ENCODE data around the gene PHKG2.
A peak's percentile ranks its signal among the peaks of the same experiment; 100 is the strongest.

PHKG2 gene

DNA sequence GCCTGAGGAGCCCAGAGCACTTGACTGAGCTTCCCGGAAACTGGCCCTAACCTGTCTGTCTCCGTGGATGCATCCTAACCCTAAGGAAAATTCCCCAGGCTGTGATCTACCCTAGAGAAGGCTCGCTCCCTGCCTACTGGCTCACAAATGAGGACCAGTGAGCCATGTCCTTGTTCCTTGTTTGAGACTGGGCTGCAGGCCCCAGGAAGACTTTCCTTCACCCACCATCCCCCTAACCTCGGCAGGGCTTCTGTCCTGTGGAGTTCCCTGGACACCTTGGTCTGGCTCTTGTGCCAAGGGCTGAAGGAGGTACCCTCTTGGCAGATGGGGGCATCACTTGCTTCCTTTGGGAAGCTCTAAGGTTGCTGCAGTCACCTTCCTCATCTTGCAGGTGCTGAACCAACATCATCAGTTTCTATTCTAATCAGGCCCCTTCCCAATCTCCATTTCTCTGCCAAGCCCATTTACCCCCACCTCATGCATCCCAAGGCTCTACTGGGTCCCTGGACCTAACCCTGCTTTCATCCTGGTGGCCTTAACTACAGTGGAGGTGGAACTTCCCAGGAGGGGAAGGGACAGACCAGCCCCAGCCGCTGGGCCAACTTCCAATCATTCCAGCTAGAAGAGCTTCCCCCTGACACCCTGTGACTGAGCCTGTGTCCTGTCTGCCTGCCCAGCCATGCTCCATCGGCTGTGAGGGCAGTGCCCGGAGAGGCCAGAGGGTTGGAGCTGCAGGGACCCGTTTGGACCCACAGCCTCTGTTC, 26.3 kb downstream of the PHKG2 start:
- DNase-seq (ENCODE audit: low read depth in 2 of 2): no peak

DNA sequence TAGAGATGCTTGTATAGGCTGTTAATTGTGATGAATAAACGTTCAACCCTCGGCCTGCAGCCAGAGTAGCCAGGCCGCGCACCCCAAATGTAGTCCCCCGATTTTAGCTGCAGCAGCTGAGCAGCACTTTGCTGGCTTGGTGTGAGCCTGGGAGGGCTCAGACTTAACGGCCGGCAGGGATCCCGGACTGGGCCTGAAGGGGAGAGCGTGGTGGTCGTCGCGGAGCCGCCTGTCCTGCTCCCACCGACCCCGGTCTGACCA, 26.8 kb downstream of the PHKG2 start:
- DNase-seq (ENCODE audit: low read depth in 2 of 2): no peak

DNA sequence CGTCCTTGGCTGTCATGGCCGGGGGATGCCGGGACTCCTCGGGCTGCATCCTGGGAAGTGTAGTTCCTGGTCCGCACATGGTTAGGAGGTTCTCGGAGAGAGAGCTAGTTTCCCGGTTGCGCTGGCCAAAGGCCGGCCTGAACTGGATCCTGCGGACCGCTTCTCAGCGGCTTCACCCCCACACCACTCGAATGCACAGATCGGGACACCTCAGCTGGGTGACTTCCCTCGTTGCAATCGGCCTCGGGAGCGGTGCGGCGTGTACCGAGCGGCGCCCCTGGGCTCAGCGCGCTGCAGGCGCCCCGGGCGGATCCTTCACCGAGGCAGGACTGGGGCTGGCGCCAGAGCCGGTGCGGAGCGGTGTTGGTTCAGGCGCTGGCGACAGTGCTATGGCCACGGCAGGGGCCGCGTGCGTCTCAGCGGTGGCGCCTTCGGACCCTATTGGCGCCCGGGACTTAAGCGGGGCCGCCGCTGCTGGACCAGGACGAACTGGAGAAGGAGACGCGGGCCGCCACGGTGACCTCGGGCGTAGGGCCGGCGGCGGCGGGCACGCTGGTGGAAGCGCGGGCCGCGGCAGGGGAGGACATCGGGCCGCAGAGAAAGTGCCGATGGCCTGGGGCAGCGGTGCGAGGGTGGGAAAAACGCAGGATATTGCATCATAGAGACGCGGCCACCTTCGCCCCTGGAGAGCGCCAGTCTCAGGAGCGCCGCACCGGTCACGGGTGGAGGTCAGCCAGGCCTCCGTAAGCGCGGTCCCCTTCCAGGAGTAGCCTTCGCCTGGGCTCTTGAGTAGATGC, 27.4 kb downstream of the PHKG2 start:
- peak; percentile 40 to 57 for DNase-seq (ENCODE audit: low read depth in 2 of 2)

DNA sequence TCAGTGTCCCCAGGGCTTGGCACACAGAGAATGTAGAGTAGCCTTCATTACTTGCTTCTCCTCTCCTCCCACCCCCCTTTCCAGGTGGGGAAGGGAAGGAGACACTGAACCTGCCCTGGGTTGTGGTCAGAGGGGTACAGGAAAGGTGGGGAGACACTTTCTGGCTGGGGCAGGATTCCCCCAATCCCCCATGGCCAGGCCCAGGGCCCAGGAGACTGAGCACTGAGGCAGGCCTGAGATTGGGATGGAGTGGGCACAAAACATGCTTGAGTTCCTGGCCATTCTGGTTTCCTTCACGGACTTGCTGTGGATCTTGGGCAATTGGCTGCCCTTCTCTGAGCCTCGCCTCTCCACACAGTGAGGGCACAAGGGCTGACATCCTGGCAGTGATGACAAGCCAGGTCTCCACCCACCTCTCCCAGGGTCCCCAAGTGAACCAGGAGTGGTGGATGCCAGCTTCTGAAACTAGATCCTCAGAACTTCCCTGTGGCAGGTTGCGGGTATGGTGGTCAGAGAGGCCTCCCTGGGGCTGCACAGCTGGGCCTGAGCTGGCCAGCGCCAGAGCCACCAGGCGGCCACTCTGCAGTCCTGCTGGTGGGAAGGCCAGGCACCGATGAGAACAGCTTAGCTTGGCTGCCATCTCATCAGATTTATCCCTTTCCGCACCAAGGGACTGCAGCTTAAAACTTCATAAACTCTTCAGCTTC, 29.5 kb downstream of the PHKG2 start:
- no peak for DNase-seq (ENCODE audit: low read depth in 2 of 2)

DNA sequence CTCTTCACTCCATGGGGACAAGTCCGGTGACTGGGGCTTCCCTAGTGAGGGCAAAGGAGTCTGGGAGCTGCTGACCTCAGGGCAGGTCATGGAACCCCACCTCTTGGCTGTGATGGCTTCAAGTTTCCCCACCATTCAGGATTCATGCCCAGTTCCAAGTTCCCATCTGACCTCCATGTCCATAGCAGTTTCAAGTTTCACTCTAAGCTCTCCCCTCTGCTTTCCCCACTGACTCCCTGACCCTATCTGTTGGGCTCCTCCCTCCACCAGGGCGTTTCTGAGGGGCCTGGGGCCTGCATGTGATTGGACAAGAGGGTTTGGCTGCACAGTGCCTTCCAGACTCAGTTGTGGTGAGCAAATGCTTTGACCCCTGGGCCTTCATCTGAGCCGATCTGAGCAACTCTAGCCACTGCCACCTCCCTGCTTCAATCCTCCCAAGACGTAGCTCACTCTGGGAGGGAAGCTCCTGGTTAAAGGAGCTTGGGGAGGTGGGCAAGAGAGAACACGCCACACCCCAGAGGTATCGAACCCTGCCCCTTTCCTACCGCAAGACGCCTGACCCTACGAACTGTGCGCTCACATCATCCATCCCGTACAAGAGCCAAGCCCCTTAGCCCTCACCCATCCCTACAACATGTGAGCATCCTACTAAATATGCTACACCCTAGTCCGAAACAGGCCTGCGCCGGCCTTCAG, 30.5 kb downstream of the PHKG2 start:
- DNase-seq (ENCODE audit: low read depth in 2 of 2): no peak

DNA sequence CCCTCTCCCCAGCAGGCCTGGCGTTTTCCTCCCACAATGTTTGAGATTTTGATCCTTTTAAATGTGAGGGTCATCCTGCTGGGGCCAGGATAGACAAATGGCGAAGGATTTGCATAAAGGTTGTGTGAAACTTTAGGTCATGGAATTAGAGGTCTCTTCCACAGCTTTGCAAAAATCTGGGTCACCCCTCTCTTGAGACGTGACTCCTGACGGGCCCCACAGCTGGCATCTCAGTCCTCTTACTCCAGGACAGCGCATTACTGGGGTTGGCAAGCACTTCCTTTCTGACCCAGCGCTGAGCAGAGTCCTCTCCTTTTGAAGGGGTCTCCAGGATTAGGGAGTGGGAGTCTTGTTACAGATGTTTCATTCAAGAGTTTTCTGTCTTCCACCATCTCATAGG, 31.4 kb downstream of the PHKG2 start:
- DNase-seq (ENCODE audit: low read depth in 2 of 2): no peak

DNA sequence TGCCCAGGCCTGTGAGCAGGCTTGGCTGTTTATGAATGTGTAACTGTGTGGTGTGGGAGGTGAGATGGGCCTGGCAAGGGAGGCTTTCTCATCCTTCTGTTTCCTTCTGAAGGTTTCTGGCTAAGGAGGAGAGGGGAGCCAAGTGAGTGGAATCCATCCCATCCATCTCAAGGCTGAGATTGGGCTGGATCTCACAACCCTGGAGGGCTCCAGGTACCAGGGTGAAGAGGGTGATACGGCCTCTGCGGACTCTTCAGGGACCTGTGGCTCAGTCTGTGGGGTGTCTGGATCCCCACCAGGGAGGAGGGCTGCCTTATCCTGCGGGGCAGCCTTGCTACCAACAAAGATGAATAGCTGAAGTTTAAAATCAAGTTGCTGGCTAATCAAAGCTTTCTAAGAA, 31.8 kb downstream of the PHKG2 start:
- DNase-seq (ENCODE audit: low read depth in 2 of 2): no peak

DNA sequence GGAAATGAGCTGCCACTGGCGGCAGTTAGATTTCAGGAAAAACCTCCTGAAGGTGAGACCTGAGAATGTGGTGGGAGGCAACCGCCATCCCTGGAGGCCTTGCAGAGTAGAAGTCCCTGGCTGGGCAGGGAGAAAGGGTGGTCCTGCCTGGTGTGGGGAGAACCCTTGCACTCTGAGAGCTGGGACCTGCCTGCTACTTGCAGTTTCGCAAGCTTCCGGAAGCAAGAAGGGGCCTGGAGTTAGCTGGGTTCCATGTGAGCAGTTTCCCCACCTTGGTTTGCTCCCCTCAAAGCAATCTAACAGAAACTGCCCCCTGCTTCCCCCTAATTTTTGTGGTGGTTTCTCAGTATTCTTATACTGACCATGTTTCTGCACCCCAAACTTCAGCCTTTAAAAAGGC, 32.3 kb downstream of the PHKG2 start:
- no peak for DNase-seq (ENCODE audit: low read depth in 2 of 2)

DNA sequence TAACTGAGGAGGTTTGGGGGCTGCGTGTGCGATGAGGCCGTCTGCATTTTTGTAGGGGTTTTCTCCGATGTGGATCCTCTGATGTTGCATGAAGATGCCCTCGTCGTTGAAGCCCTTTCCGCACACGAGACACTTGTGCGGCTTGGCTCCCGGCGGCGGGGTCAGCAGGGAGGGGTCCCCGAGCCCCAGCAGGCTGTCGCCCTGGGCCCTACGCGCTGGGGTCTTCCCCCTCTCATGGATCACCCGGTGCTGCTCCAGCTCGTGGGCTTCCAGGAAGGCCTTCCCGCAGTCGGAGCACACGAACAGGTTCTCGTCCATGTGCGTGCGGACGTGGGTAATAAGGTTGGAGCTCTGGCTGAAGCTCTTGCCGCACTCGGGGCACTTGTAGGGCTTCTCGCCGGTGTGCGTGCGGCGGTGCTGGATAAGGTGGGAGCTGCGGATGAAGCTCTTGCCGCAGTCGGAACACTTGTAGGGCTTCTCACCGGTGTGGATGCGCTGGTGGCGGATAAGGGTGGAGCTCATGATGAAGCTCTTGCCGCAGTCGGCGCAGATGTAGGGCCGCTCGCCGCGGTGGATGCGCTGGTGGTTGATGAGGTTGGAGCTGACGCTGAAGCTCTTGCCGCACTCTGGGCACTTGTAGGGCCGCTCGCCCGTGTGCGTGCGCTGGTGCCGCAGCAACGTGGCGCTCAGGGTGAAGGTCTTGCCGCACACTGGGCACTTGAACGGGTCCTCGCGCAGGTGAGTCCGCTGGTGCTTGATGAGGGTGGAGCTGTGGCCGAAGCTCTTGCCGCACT, 34.5 kb downstream of the PHKG2 start:
- DNase-seq (ENCODE audit: low read depth in 2 of 2): no peak

DNA sequence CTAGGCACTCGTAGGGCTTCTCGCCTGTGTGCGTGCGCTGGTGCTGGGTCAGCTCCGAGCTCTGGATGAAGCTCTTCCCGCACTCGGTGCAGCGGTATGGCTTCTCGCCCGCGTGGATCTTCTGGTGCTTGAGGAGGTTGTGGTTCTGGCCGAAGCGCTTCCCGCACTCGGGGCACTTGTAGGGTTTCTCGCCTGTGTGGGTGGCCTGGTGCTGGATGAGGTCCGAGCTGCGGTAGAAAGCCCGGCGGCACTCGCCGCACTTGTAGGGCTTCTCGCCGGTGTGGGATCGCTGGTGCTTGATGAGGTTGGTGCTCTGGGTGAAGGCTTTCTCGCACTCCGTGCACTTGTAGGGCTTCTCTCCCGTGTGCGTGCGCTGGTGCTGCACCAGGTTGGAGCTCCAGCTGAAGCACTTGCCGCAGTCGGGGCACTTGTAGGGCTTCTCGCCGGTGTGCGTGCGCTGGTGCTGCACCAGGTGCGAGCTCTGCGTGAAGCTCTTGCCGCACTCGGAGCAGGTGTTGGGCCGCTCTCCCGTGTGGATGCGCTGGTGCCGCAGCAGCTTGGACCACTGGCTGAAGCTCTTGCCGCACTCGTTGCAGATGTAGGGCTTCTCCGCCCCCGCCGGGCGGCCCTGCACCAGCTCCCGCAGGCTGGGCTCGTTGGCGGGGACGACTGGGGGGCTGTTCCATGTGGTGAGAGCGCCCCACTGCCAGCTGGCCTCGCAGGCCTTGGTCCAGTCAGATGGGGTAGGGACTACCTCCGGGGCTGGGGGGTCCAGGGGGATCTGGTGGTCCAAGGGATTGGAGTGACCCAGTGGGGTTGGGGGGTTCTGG, 35.3 kb downstream of the PHKG2 start:
- DNase-seq (ENCODE audit: low read depth in 2 of 2): no peak

DNA sequence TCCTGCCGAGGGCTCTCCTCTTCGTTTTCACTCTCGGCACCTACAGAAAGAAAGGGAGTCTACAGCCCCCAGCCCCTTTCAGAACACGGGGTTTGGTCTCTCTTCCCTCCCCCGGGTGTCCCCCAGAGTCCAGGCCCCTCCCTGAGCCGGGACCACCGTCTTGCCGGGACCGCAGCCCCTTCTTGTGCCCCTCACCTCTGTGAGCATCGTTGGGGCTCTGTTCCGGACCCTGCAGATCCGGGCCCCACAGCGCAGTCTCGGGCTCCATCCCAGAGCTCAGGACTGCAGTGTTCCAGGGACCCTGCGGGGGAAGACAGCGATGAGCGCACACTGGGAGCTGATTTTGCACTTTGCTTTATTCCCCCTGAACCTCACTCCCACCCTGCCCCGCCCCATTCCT, 36.0 kb downstream of the PHKG2 start:
- DNase-seq (ENCODE audit: low read depth in 2 of 2): no peak

DNA sequence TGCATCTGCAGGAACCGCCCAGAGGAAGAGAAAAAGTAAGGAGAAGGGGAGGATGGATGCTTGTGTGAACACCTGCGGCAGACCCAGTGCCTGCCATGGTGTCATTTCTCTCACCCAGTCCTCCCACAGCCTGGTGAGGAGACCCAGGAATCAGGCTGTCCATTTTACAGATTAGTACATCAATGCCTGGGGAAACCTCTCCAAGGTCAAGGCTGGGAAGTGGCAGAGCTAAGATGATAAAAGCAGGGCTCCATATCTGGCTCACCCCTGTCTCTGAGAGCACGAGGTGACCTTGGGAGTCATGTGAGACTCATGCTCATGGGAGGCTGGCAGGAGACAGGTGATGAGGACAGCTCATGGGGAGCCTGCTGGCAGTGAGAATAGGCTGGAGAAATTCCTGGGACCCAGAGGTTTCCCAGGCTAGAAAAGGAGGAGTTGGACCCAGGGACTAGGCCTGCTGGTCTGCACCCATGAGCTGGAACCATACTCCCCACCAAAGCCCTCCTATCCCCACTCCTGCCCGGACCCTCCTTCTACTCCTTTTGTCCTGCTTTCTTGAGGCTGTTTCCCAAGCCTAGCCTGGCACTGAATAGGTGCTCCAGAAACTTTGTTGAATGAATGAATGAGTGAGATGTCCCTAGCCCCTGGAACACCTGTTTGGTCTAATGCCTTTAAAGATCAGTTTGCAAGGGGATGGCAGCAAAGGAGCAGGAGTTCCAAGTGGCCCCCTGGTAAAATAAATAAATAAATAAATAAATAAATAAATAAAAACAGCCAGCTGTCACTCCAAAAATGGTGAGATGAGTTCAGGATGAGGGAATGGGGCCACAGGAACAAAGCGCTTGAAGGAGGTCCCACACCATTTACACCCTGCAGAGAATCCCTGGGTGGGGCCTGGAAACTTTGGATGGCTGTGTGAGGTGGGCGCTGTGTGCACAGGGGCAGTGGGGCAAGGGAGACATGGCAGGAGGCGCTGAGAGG, 37.2 kb downstream of the PHKG2 start:
- no peak for DNase-seq (ENCODE audit: low read depth in 2 of 2)

DNA sequence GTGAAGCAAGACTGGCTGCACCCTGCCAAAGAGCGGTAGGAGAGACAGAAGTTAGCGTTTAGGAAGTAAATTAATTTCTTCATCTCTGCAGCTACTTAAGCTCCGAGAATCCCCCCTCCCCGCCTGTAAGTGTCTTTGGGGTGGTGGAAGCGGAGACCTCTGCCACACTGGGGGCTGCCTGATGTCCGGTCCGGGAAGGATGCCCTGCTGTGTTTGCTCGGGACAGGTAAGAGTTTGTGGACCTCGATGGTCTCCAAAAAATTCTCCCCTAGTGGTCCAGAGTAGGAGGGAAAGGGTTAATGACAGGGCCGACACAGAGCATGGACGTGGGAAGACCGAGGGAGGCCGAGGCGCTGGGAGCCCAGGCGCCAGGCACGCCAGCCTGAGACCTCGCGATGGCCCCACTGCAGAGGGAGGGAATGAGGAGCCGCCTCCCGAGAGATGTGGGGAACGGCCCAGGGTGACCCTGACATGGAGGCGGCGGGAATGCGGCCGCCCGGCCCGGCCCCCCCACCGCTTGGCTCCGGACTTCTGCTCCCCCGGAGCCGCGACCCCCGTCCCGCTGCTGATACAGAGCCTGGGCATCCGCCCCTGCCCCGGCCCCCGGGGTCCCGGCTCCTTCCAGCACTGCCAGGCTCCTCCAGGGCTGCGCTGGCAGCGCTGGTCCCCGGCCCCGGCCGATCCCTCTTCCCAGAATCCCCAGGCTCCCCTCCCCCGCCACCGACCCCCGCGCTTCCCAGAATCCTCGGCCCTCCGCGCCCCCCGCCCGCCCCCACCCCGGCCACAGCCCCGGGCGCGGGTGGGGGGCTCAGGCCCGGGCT, 38.1 kb downstream of the PHKG2 start:
- no peak for DNase-seq (ENCODE audit: low read depth in 2 of 2)

DNA sequence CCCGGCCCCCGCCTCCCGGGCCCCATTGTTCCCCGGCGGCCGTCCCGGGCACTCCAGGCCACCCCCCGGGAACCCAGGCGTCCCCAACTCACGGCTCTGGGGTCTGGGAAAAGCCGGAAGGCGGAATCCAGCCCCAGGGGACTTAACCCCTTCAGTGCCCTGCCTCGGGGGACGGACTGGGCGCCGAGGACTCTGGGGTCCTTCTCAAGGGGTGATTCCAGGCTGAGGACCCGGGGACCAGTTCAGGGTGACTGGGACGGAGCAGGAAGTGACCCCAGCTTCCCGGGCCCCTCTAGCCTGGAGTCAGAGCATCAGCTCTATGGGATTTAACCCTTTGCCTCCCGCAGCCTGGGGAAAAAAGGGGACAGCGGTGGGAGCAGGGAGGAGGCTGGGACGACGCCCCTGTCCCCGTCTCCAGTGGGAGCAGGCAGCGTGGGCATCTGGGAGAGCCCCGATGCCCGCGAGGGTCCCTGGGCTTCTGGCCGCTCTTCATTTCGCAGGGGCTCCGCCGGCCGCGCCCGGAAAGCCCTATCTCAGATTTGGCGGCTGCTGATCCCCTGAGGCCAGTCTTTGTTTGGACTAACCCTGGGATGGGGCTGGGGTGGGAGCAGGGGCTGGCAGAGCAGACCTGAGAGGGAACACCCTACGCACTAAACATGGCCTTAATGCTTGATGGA, 38.8 kb downstream of the PHKG2 start, which contains the start of gene ZNF629:
ZNF629 (minus strand) TSS at position 270 of the 677 bp plus-strand sequence. CDS start 2,723 bp downstream, outside the sequence.
- no peak for DNase-seq (ENCODE audit: low read depth in 2 of 2)

DNA sequence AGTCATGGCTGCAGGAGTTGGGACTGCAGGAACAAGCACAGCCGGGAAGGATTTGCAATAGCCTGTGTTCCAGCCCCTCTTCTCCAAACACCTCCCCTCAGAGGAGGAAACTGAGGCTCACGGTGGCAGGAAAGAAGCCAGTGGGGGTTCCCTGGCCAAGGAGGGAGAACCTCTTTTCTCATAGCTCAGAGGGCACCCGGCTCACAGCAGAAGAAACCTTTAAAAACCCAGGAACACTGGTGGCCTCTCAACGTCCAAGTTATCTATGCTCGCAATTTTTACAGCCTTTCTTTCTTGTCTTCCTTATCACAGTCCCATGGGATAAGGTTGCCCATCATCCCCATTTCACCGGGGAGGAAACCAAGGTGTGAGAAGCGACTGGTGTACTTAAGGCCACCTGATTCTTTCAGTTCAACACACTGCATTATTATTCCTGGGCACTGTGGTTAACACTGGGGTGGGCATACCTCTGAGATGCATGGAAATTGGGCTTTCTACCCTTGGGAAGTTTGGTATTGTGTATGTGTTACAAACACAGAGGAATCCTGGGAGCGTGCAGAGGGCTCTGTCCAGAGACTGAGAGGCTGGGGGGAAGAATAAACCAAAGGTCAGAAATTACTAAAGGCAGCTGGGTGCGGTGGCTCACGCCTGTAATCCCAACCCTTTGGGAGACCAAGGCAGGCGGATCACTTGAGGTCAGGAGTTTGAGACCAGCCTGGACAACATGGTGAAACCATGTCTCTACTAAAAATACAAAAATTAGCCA, 39.6 kb downstream of the PHKG2 start:
- DNase-seq (ENCODE audit: low read depth in 2 of 2): no peak

DNA sequence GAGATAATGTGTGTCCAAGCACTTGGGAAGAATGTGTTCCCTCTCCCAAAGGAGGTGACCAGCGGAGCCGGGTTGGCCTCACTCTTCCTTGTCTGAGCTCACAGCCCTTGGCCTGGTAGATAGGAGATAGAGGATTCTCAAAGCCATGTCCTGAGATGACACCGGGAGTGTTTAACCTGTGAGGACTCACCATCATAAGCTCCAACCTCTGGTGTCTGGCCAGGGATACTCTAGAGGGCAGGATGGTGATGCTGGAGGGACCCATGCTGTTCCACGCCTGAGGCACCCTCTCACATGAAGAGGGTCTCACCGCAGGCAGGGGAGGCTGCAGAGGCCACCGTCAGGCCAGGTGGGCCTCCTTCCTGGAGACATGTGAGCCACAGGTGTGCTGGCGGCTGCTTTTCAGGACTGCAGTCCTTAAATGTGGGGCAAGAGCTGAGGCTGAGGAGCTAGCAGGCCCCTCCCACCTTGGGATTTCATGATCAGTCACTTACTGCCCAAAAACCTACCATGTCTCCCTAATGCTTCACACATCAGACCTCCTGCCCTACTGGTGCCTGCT, 45.4 kb downstream of the PHKG2 start:
- DNase-seq (ENCODE audit: low read depth in 2 of 2): no peak

DNA sequence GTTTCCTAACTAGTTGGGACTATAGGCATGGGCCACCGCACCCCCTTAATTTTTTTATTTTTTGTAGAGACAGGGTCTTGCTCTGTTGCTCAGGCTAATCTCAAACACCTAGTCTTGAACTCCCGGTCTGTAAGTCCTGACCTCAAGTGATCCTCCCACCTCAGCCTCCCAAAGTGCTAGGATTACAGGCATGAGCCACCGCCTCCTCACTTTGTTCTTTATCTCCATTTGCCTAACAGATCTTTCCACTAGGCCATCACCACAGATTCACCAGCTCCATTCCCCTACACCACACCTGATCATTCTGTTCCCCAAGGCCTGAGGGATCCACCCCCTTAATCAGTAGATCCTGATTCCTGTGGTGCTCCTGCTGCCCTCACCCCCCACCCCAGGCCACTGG, 46.4 kb downstream of the PHKG2 start:
- no peak for DNase-seq (ENCODE audit: low read depth in 2 of 2)

Measured in stimulated activated CD8-positive, alpha-beta memory T cell treated with anti-CD3 and anti-CD28 coated beads, Interleukin-15, amount 100 ng/mL, for 48 hours (primary cell).